T-helper 17 cell (primary cell): ENCODE results near the gene CACNB4. TPM values are rescaled to one million over a fixed set of nuclear protein-coding genes. Genes with fewer than 3 reads are reported as not detected.
"Not testable (repeated sequence)": the region's sequence is repeated elsewhere in the genome, so short reads cannot be mapped to it uniquely, and the experiment has no call there.

ENCODE experiments used
- ATAC-seq: fragments of 150-1000 bp; cut with Tn5 transposase; 2 replicates; pipeline ENCODE4 v1.10.0; 2021; ENCODE audit warnings: mild to moderate bottlenecking, moderate library complexity
- DNase-seq, 3 donors: peaks; one replicate each; pipeline versions ENCODE4 v3.0.0 to v3.0.0-alpha.2; 2020 to 2021
- H3K9me3 ChIP-seq: one replicate; pipeline ENCODE4 v1.7.0; 2013; ENCODE audit warnings: low read length, mild to moderate bottlenecking; ENCODE audit not compliant: control insufficient read depth, poor library complexity, severe bottlenecking
- H3K27ac Mint-ChIP-seq: one replicate; pipeline ENCODE4 v1.8.0; 2022; ENCODE audit warnings: mild to moderate bottlenecking, moderate library complexity, mixed read lengths
- H3K27me3 Mint-ChIP-seq: one replicate; pipeline ENCODE4 v1.8.0; 2022; ENCODE audit warnings: mixed read lengths
- H3K36me3 Mint-ChIP-seq: one replicate; pipeline ENCODE4 v1.8.0; 2022; ENCODE audit warnings: low read depth, mixed read lengths
- H3K4me1 Mint-ChIP-seq: one replicate; pipeline ENCODE4 v1.8.0; 2022; ENCODE audit warnings: mild to moderate bottlenecking, mixed read lengths
- H3K4me3 Mint-ChIP-seq: one replicate; pipeline ENCODE4 v1.8.0; 2022; ENCODE audit warnings: mild to moderate bottlenecking, moderate library complexity, mixed read lengths
- total RNA-seq, 4 donors: library from RNA in 2 of 4; stranded (reverse) in 2 of 4; gene quantifications; one replicate each; pipeline ENCODE4 v1.2.3 and lab custom pipeline; 2022 to 2026

CACNB4 gene
- total RNA-seq, 2 donors from 2014 or later, result 0.37 to 0.65 TPM

- no peak overlapping the region for H3K27ac Mint-ChIP-seq
- ATAC-seq (no peak), DNase-seq (no peak)
- H3K36me3 Mint-ChIP-seq, result no peaks in the 10 kb centered on the region
- H3K27me3 Mint-ChIP-seq, result peaks cover 5% of the 10 kb centered on the region
- H3K9me3 ChIP-seq, result no peaks in the 10 kb centered on the region
- H3K4me3 Mint-ChIP-seq, result no peak overlapping the region
- H3K4me1 Mint-ChIP-seq, result peaks cover 6% of the 10 kb centered on the region
These were observed 196.0 kb downstream of the CACNB4 start for GRCh38 chr2:151902829-151903228.

- Mint-ChIP-seq H3K36me3 (peaks cover 2% of the 10 kb centered on the region), H3K27ac (no peak overlapping the region), H3K4me1 (peaks cover 3% of the 10 kb centered on the region), H3K4me3 (no peak overlapping the region), H3K27me3 (peaks cover 5% of the 10 kb centered on the region)
- no peaks in the 10 kb centered on the region for H3K9me3 ChIP-seq
- DNase-seq (no peak), ATAC-seq (no peak)
These were observed 198.5 kb downstream of the CACNB4 start for GRCh38 chr2:151900331-151900730.

- ATAC-seq, result no peak
- Mint-ChIP-seq H3K4me3 (no peak overlapping the region), H3K36me3 (peaks cover 2% of the 10 kb centered on the region), H3K27me3 (peaks cover 5% of the 10 kb centered on the region), H3K4me1 (no peaks in the 10 kb centered on the region), H3K27ac (no peak overlapping the region)
- H3K9me3 ChIP-seq, result no peaks in the 10 kb centered on the region
- no peak for DNase-seq
These were observed 199.7 kb downstream of the CACNB4 start for GRCh38 chr2:151899156-151899555.

GRCh38 chr2:151891566-151892194 is 207.2 kb downstream of the CACNB4 start:
- DNase-seq (no peak), ATAC-seq (no peak)
- no peaks in the 10 kb centered on the region for H3K4me1 Mint-ChIP-seq
- H3K36me3 Mint-ChIP-seq, result no peaks in the 10 kb centered on the region
- no peak overlapping the region for H3K27ac Mint-ChIP-seq
- H3K27me3 Mint-ChIP-seq, result peaks cover 14% of the 10 kb centered on the region
- H3K4me3 Mint-ChIP-seq, result no peak overlapping the region
- H3K9me3 ChIP-seq, result no peaks in the 10 kb centered on the region

GRCh38 chr2:151887164-151887563 is 211.7 kb downstream of the CACNB4 start:
- ATAC-seq (no peak), DNase-seq (no peak)
- Mint-ChIP-seq H3K27me3 (peaks cover 19% of the 10 kb centered on the region), H3K4me1 (no peaks in the 10 kb centered on the region), H3K36me3 (no peaks in the 10 kb centered on the region), H3K27ac (no peak overlapping the region), H3K4me3 (no peak overlapping the region)
- H3K9me3 ChIP-seq, result no peaks in the 10 kb centered on the region

- ATAC-seq (no peak), DNase-seq (no peak)
- H3K4me3 Mint-ChIP-seq, result no peak overlapping the region
- no peaks in the 10 kb centered on the region for H3K4me1 Mint-ChIP-seq
- peaks cover 16% of the 10 kb centered on the region for H3K27me3 Mint-ChIP-seq
- no peaks in the 10 kb centered on the region for H3K36me3 Mint-ChIP-seq
- no peaks in the 10 kb centered on the region for H3K9me3 ChIP-seq
- H3K27ac Mint-ChIP-seq, result no peak overlapping the region
These were observed 212.6 kb downstream of the CACNB4 start for GRCh38 chr2:151886241-151886640.

GRCh38 chr2:151882786-151883445 is 215.9 kb downstream of the CACNB4 start:
- H3K9me3 ChIP-seq, result no peaks in the 10 kb centered on the region
- Mint-ChIP-seq H3K4me1 (no peaks in the 10 kb centered on the region), H3K4me3 (no peak overlapping the region), H3K36me3 (no peaks in the 10 kb centered on the region), H3K27me3 (peaks cover 5% of the 10 kb centered on the region), H3K27ac (no peak overlapping the region)
- no peak for DNase-seq
- no peak for ATAC-seq

GRCh38 chr2:151881342-151881741 is 217.5 kb downstream of the CACNB4 start:
- no peaks in the 10 kb centered on the region for H3K4me1 Mint-ChIP-seq
- H3K36me3 Mint-ChIP-seq, result no peaks in the 10 kb centered on the region
- H3K9me3 ChIP-seq, result no peaks in the 10 kb centered on the region
- DNase-seq (no peak), ATAC-seq (no peak)
- no peak overlapping the region for H3K27ac Mint-ChIP-seq
- no peak overlapping the region for H3K4me3 Mint-ChIP-seq
- peaks cover 5% of the 10 kb centered on the region for H3K27me3 Mint-ChIP-seq

- Mint-ChIP-seq H3K27me3 (peaks cover 5% of the 10 kb centered on the region), H3K4me1 (no peaks in the 10 kb centered on the region), H3K27ac (no peak overlapping the region), H3K4me3 (no peak overlapping the region), H3K36me3 (no peaks in the 10 kb centered on the region)
- DNase-seq, result no peak
- no peak for ATAC-seq
- H3K9me3 ChIP-seq, result no peaks in the 10 kb centered on the region
These were observed 218.3 kb downstream of the CACNB4 start for GRCh38 chr2:151880586-151880985.

- Mint-ChIP-seq H3K36me3 (no peaks in the 10 kb centered on the region), H3K27me3 (peaks cover 10% of the 10 kb centered on the region), H3K4me1 (no peaks in the 10 kb centered on the region), H3K4me3 (no peak overlapping the region), H3K27ac (peak overlapping the region; percentile 34)
- H3K9me3 ChIP-seq, result no peaks in the 10 kb centered on the region
- DNase-seq, result no peak
- no peak for ATAC-seq
These were observed 219.9 kb downstream of the CACNB4 start for GRCh38 chr2:151878655-151879563.

GRCh38 chr2:151878204-151878603 is 220.6 kb downstream of the CACNB4 start:
- no peak overlapping the region for H3K4me3 Mint-ChIP-seq
- peak overlapping the region; percentile 34 for H3K27ac Mint-ChIP-seq
- DNase-seq (no peak), ATAC-seq (no peak)
- no peaks in the 10 kb centered on the region for H3K36me3 Mint-ChIP-seq
- peaks cover 14% of the 10 kb centered on the region for H3K27me3 Mint-ChIP-seq
- H3K4me1 Mint-ChIP-seq, result no peaks in the 10 kb centered on the region
- no peaks in the 10 kb centered on the region for H3K9me3 ChIP-seq

GRCh38 chr2:151875631-151876030 is 223.2 kb downstream of the CACNB4 start:
- not testable (repeated sequence) for H3K36me3 Mint-ChIP-seq, ATAC-seq, H3K27ac Mint-ChIP-seq, H3K9me3 ChIP-seq, DNase-seq, H3K4me1 Mint-ChIP-seq, H3K4me3 Mint-ChIP-seq
- peaks cover 13% of the 10 kb centered on the region for H3K27me3 Mint-ChIP-seq

- ATAC-seq (no peak), DNase-seq (no peak)
- Mint-ChIP-seq H3K27me3 (peaks cover 28% of the 10 kb centered on the region), H3K27ac (no peak overlapping the region), H3K36me3 (no peaks in the 10 kb centered on the region), H3K4me3 (no peak overlapping the region), H3K4me1 (no peaks in the 10 kb centered on the region)
- H3K9me3 ChIP-seq, result no peaks in the 10 kb centered on the region
These were observed 226.4 kb downstream of the CACNB4 start for GRCh38 chr2:151872463-151872862.
